HepG2 (cell line): ENCODE data around the gene RIN3. TPM values are rescaled to one million over a fixed set of nuclear protein-coding genes. Genes with fewer than 3 reads are reported as not detected.

Source experiments
- ARID3A ChIP-seq: IDR thresholded peaks from 2 replicates; pipeline ENCODE4 v1.6.1; 2012; ENCODE audit warnings: low read depth, low read length, improper control_type of control experiment
- CBX5 ChIP-seq: sonication (generic); formaldehyde crosslinking; IDR thresholded peaks from 2 replicates; pipeline ENCODE4 v1.4.0; 2020; ENCODE audit warnings: missing genetic modification reagents, borderline replicate concordance
- CREBL2 ChIP-seq: sonication (generic); formaldehyde crosslinking; IDR thresholded peaks from 2 replicates; pipeline ENCODE4 v1.8.1; 2023; ENCODE audit warnings: missing genetic modification reagents, mild to moderate bottlenecking, borderline replicate concordance
- DDIT3 ChIP-seq: sonication (generic); formaldehyde crosslinking; IDR thresholded peaks from 2 replicates; pipeline ENCODE4 v1.4.0; 2020; ENCODE audit warnings: mild to moderate bottlenecking, missing genetic modification reagents
- E2F1 ChIP-seq: sonication (generic); formaldehyde crosslinking; IDR thresholded peaks from 2 replicates; pipeline ENCODE4 v1.5.0; 2020; ENCODE audit warnings: missing genetic modification reagents
- GFI1 ChIP-seq: sonication (generic); formaldehyde crosslinking; IDR thresholded peaks from 2 replicates; pipeline ENCODE4 v1.5.0; 2020; ENCODE audit warnings: missing genetic modification reagents, mild to moderate bottlenecking, borderline replicate concordance
- KAT7 ChIP-seq: IDR thresholded peaks from 2 replicates; pipeline ENCODE4 v1.6.1; 2018; ENCODE audit warnings: borderline replicate concordance, missing compliant biosample characterization
- KLF12 ChIP-seq: sonication (generic); formaldehyde crosslinking; IDR thresholded peaks from 2 replicates; pipeline ENCODE4 v1.4.0; 2020; ENCODE audit warnings: missing genetic modification reagents, borderline replicate concordance
- LBX2 ChIP-seq: sonication (generic); formaldehyde crosslinking; IDR thresholded peaks from 2 replicates; pipeline ENCODE4 v1.5.0; 2020; ENCODE audit warnings: missing genetic modification reagents, mild to moderate bottlenecking, borderline replicate concordance
- NCOA2 ChIP-seq: sonication (generic); formaldehyde crosslinking; IDR thresholded peaks from 2 replicates; pipeline ENCODE4 v1.8.0; 2022; ENCODE audit warnings: inconsistent platforms
- PAXIP1 ChIP-seq: sonication (generic); formaldehyde crosslinking; conservative IDR thresholded peaks from 2 replicates; pipeline ENCODE4 v1.4.0; 2020; ENCODE audit warnings: mild to moderate bottlenecking, missing genetic modification reagents, moderate library complexity
- SRSF1 ChIP-seq: fragments of 200-400 bp; formaldehyde crosslinking; optimal IDR thresholded peaks from 2 replicates; pipeline ENCODE3; 2017; ENCODE audit warnings: mild to moderate bottlenecking, low read depth, low read length, moderate library complexity
- U2AF2 ChIP-seq: fragments of 200-400 bp; formaldehyde crosslinking; IDR thresholded peaks from 2 replicates; pipeline ENCODE4 v1.6.1; 2017; ENCODE audit warnings: low read depth, mild to moderate bottlenecking, low read length
- ZFYVE20 ChIP-seq: sonication (generic); formaldehyde crosslinking; IDR thresholded peaks from 2 replicates; pipeline ENCODE4 v1.8.0; 2023; ENCODE audit warnings: low read depth, mild to moderate bottlenecking, moderate library complexity, missing genetic modification reagents, borderline replicate concordance
- ZNF12 ChIP-seq: sonication (generic); formaldehyde crosslinking; IDR thresholded peaks from 2 replicates; pipeline ENCODE4 v1.5.0; 2020; ENCODE audit warnings: missing genetic modification reagents
- ZNF569 ChIP-seq: sonication (generic); formaldehyde crosslinking; IDR thresholded peaks from 2 replicates; pipeline ENCODE4 v1.5.0; 2020; ENCODE audit warnings: mild to moderate bottlenecking, missing genetic modification reagents, moderate library complexity, borderline replicate concordance
- ZNF572 ChIP-seq: sonication (generic); formaldehyde crosslinking; IDR thresholded peaks from 2 replicates; pipeline ENCODE4 v1.5.1; 2020; ENCODE audit warnings: mild to moderate bottlenecking, missing genetic modification reagents
- ZNF724P ChIP-seq: sonication (generic); formaldehyde crosslinking; IDR thresholded peaks from 2 replicates; pipeline ENCODE4 v1.8.0; 2022; ENCODE audit warnings: missing genetic modification reagents, borderline replicate concordance
- ZNF772 ChIP-seq: sonication (generic); formaldehyde crosslinking; IDR thresholded peaks from 2 replicates; pipeline ENCODE4 v1.5.0; 2020; ENCODE audit warnings: mild to moderate bottlenecking, missing genetic modification reagents
- ZNF776 ChIP-seq: sonication (generic); formaldehyde crosslinking; IDR thresholded peaks from 2 replicates; pipeline ENCODE4 v1.4.0; 2020; ENCODE audit warnings: mild to moderate bottlenecking, missing genetic modification reagents
- polyA plus RNA-seq, 8 experiments: library from polyadenylated mRNA; depleted of rRNA in 3 of 8; stranded (reverse) in 7 of 8; unstranded in 1 of 8; fragments of >200 nt; fragmentation: Illumina TruSeq in 4 of 8; extraction: Trizol in 4 of 8; gene quantifications; 2 replicates each; pipeline versions ENCODE4 v1.2.1 to v1.2.3, GENCODE V29; 2011 to 2016; ENCODE audit warnings: low read depth in 4 of 8, missing spikeins in 1 of 8, mixed read lengths in 1 of 8; ENCODE audit not compliant: insufficient read depth in 1 of 8
- total RNA-seq, 5 experiments: library from RNA; depleted of rRNA; stranded (reverse); fragments of >200 nt; fragmentation: Illumina TruSeq; extraction: Trizol; gene quantifications; 2 replicates each; pipeline ENCODE4 v1.2.3, GENCODE V29; 2016; ENCODE audit warnings: low read depth in 1 of 5

Gene RIN3
- total and polyA plus RNA-seq, 2 of the 13 experiments (the other 11 are each of a cell fraction or from before 2014, with no cell fraction given): 2.3 to 3.6 TPM

- TF ChIP-seq U2AF2: no peak
- TF ChIP-seq E2F1: peak; percentile 88
- TF ChIP-seq ZNF772 (CRISPR knock-in tag): peak; percentile 55; the same call in 1 of the 2 replicates
- peak; percentile 76; the same call in 1 of the 2 replicates for TF ChIP-seq KLF12
- no peak for TF ChIP-seq ARID3A
- TF ChIP-seq LBX2 (CRISPR knock-in tag): peak; percentile 59
- TF ChIP-seq ZNF569 (CRISPR knock-in tag): no peak
- TF ChIP-seq ZFYVE20 (CRISPR knock-in tag): 0 out of 2 replicates have a peak, but pooled peaks have one; percentile 70
- TF ChIP-seq PAXIP1 (CRISPR knock-in tag): peak; percentile 78
- peak; percentile 91 for TF ChIP-seq KAT7 (CRISPR knock-in tag)
- no peak for TF ChIP-seq CREBL2 (CRISPR knock-in tag)
- TF ChIP-seq GFI1 (CRISPR knock-in tag): no peak
- TF ChIP-seq ZNF776: peak; percentile 86; the same call in 1 of the 2 replicates
- no peak for TF ChIP-seq ZNF12 (CRISPR knock-in tag)
- peak; percentile 20; the same call in 1 of the 2 replicates for TF ChIP-seq NCOA2 (CRISPR knock-in tag)
- TF ChIP-seq CBX5: 0 out of 2 replicates have a peak, but pooled peaks have one; percentile 53
- peak; percentile 44 for TF ChIP-seq SRSF1
- peak; percentile 75; the same call in 1 of the 2 replicates for TF ChIP-seq ZNF572 (CRISPR knock-in tag)
- no peak for TF ChIP-seq ZNF724P (CRISPR knock-in tag)
- no peak for TF ChIP-seq DDIT3 (CRISPR knock-in tag)
Observed at GRCh38 chr14:92513966-92514843, 624 bp downstream of the RIN3 start (continued).
